H9 (cell line): ENCODE results near the gene CCBE1. TPM values are rescaled to one million over a fixed set of nuclear protein-coding genes. Genes with fewer than 3 reads are reported as not detected.

ENCODE experiments used
- DNase-seq: peaks from one replicate; pipeline ENCODE4 v3.0.0-alpha.2; 2017
- H2AFZ ChIP-seq: one replicate; pipeline ENCODE4 v1.6.1; 2013; ENCODE audit warnings: mild to moderate bottlenecking, low read length, control low read depth, moderate library complexity
- H2AK5ac ChIP-seq: 2 replicates; pipeline ENCODE4 v1.6.1; 2013; ENCODE audit warnings: low read length, control low read depth, mixed read lengths; ENCODE audit not compliant: insufficient read length
- H2BK120ac ChIP-seq: one replicate; pipeline ENCODE4 v1.6.1; 2013; ENCODE audit warnings: low read depth, mild to moderate bottlenecking, low read length, control low read depth, inconsistent platforms; ENCODE audit not compliant: poor library complexity, severe bottlenecking
- H2BK12ac ChIP-seq: 2 replicates; pipeline ENCODE4 v1.6.1; 2013; ENCODE audit warnings: low read length, control low read depth, mixed read lengths, low read depth; ENCODE audit not compliant: insufficient read length
- H2BK15ac ChIP-seq: 2 replicates; pipeline ENCODE4 v1.6.1; 2013; ENCODE audit warnings: low read depth, low read length, control low read depth
- H2BK20ac ChIP-seq: one replicate; pipeline ENCODE4 v1.6.1; 2013; ENCODE audit warnings: low read depth, mild to moderate bottlenecking, low read length, control low read depth, inconsistent platforms; ENCODE audit not compliant: poor library complexity, severe bottlenecking
- H2BK5ac ChIP-seq: 2 replicates; pipeline ENCODE4 v1.6.1; 2013; ENCODE audit warnings: low read length, control low read depth, mixed read lengths; ENCODE audit not compliant: insufficient read length
- H3K14ac ChIP-seq: 2 replicates; pipeline ENCODE4 v1.6.1; 2013; ENCODE audit warnings: low read length, control low read depth; ENCODE audit not compliant: insufficient read depth
- H3K18ac ChIP-seq: 2 replicates; pipeline ENCODE4 v1.6.1; 2013; ENCODE audit warnings: low read depth, mild to moderate bottlenecking, mixed read lengths, low read length, control low read depth; ENCODE audit not compliant: insufficient read length
- H3K23ac ChIP-seq: 2 replicates; pipeline ENCODE4 v1.6.1; 2013; ENCODE audit warnings: low read length, control low read depth, mixed read lengths, low read depth; ENCODE audit not compliant: insufficient read length
- H3K23me2 ChIP-seq: 2 replicates; pipeline ENCODE4 v1.6.1; 2013; ENCODE audit warnings: low read depth, mild to moderate bottlenecking, mixed read lengths, low read length, control low read depth; ENCODE audit not compliant: insufficient read length, poor library complexity, severe bottlenecking
- H3K27ac ChIP-seq: 2 replicates; pipeline ENCODE4 v1.5.1; 2013; ENCODE audit warnings: low read length, control low read depth, mixed read lengths, low read depth; ENCODE audit not compliant: insufficient read length
- H3K27me3 ChIP-seq: 2 replicates; pipeline ENCODE4 v1.6.1; 2013; ENCODE audit warnings: low read length, control low read depth, inconsistent platforms; ENCODE audit not compliant: insufficient read depth
- H3K4ac ChIP-seq: 2 replicates; pipeline ENCODE4 v1.6.1; 2013; ENCODE audit warnings: low read depth, mild to moderate bottlenecking, control low read depth, inconsistent platforms, low read length, moderate library complexity
- H3K4me1 ChIP-seq: 2 replicates; pipeline ENCODE4 v1.6.1; 2013; ENCODE audit warnings: low read length, control low read depth, inconsistent platforms; ENCODE audit not compliant: insufficient read depth
- H3K4me2 ChIP-seq: 2 replicates; pipeline ENCODE4 v1.6.1; 2013; ENCODE audit warnings: low read length, control low read depth, mixed read lengths; ENCODE audit not compliant: insufficient read length, insufficient read depth
- H3K56ac ChIP-seq: 2 replicates; pipeline ENCODE4 v1.6.1; 2013; ENCODE audit warnings: low read depth, mild to moderate bottlenecking, mixed read lengths, low read length, control low read depth; ENCODE audit not compliant: insufficient read length
- H3K79me1 ChIP-seq: 2 replicates; pipeline ENCODE4 v1.6.1; 2013; ENCODE audit warnings: low read depth, mild to moderate bottlenecking, moderate library complexity, low read length, control low read depth, inconsistent platforms; ENCODE audit not compliant: insufficient read depth, poor library complexity, severe bottlenecking
- H3K79me2 ChIP-seq: 2 replicates; pipeline ENCODE4 v1.6.1; 2013; ENCODE audit warnings: low read length, control low read depth, inconsistent platforms; ENCODE audit not compliant: insufficient read depth
- H3K9ac ChIP-seq: 2 replicates; pipeline ENCODE4 v1.6.1; 2013; ENCODE audit warnings: low read length, control low read depth, mixed read lengths; ENCODE audit not compliant: insufficient read length; ENCODE audit errors: extremely low read depth
- H3K9me3 ChIP-seq: one replicate; pipeline ENCODE4 v1.6.1; 2013; ENCODE audit warnings: low read depth, low read length, inconsistent platforms; ENCODE audit not compliant: control insufficient read depth
- H3T11ph ChIP-seq: one replicate; pipeline ENCODE4 v1.6.1; 2013; ENCODE audit warnings: mild to moderate bottlenecking, low read length, control low read depth, inconsistent platforms
- H4K20me1 ChIP-seq: one replicate; pipeline ENCODE4 v1.6.1; 2013; ENCODE audit not compliant: control insufficient read depth, insufficient read length, insufficient read depth
- H4K5ac ChIP-seq: 2 replicates; pipeline ENCODE4 v1.6.1; 2013; ENCODE audit warnings: low read depth, mild to moderate bottlenecking, mixed read lengths, low read length, control low read depth; ENCODE audit not compliant: insufficient read length
- H4K8ac ChIP-seq: replicated peaks from 2 replicates; pipeline ENCODE4 v1.6.1; 2013; ENCODE audit warnings: low read length, control low read depth, mixed read lengths, low read depth; ENCODE audit not compliant: insufficient read length
- H4K91ac ChIP-seq: 2 replicates; pipeline ENCODE4 v1.6.1; 2013; ENCODE audit warnings: low read depth, mild to moderate bottlenecking, moderate library complexity, mixed read lengths, low read length, control low read depth; ENCODE audit not compliant: insufficient read length
- H3K27ac Mint-ChIP-seq, 3 experiments: 2 replicates in 2 of 3; 3 replicates in 1 of 3; pipeline ENCODE4 v1.8.0; 2020 to 2021; ENCODE audit warnings: mixed read lengths in 3 of 3, mild to moderate bottlenecking in 1 of 3, moderate library complexity in 1 of 3
- H3K27me3 Mint-ChIP-seq: 2 replicates; pipeline ENCODE4 v1.8.0; 2021; ENCODE audit warnings: low read depth, mild to moderate bottlenecking, moderate library complexity, mixed read lengths
- H3K36me3 Mint-ChIP-seq, 3 experiments: 2 replicates in 2 of 3; 3 replicates in 1 of 3; pipeline ENCODE4 v1.8.0; 2020 to 2021; ENCODE audit warnings: low read depth in 3 of 3, mixed read lengths in 3 of 3; ENCODE audit not compliant: insufficient read depth in 1 of 3
- H3K4me1 Mint-ChIP-seq, 2 experiments: 2 replicates each; pipeline ENCODE4 v1.8.0; 2020; ENCODE audit warnings: mixed read lengths in 2 of 2
- H3K4me3 Mint-ChIP-seq, 2 experiments: 2 replicates in 1 of 2; 3 replicates in 1 of 2; pipeline ENCODE4 v1.8.0; 2020 to 2021; ENCODE audit warnings: mild to moderate bottlenecking in 2 of 2, mixed read lengths in 2 of 2, moderate library complexity in 1 of 2
- H3K9me3 Mint-ChIP-seq, 2 experiments: 2 replicates in 1 of 2; 3 replicates in 1 of 2; pipeline ENCODE4 v1.8.0; 2020; ENCODE audit warnings: mild to moderate bottlenecking in 2 of 2, mixed read lengths in 2 of 2, moderate library complexity in 1 of 2
- CTCF ChIP-seq: fragments of 200-600 bp; sonication (generic); conservative IDR thresholded peaks from 3 replicates; pipeline ENCODE4 v1.8.0; 2021; ENCODE audit warnings: antibody characterized with exemption, mild to moderate bottlenecking
- WGBS: extraction: QIAGEN DNeasy Blood & Tissue Kit; methylation state at CpG from one replicate; pipeline ENCODE4 v1.1.7; 2013; ENCODE audit warnings: missing lambda C conversion rate, low lambda C conversion rate, mixed read lengths; ENCODE audit not compliant: insufficient read length; ENCODE audit errors: extremely low coverage; 5-methylcytosine and 5-hydroxymethylcytosine counted together
- total RNA-seq: library from RNA; stranded (reverse); gene quantifications from 2 replicates; pipeline ENCODE4 v1.2.1, GENCODE V29; 2021

The CCBE1 gene
- total RNA-seq, 1 experiment from 2014 or later = 0.39 TPM

GRCh38 chr18:59685501-59685900, 11.7 kb downstream of the CCBE1 start:
- Histone ChIP-seq H3K4me1 (peaks cover 18% of the 10 kb centered on the region), H3K23ac (no peak overlapping the region), H2BK120ac (no peak overlapping the region), H3K9ac (no peak overlapping the region), H3K27ac (no peak overlapping the region), H2AK5ac (no peak overlapping the region), H4K8ac (no peak overlapping the region), H3K4me2 (no peak overlapping the region), H3K23me2 (no peaks in the 10 kb centered on the region), H3K79me1 (no peaks in the 10 kb centered on the region), H3K79me2 (no peaks in the 10 kb centered on the region), H2BK15ac (no peak overlapping the region), H3K18ac (no peak overlapping the region), H4K20me1 (no peaks in the 10 kb centered on the region), H3K56ac (no peak overlapping the region), H3K4ac (no peak overlapping the region), H2AFZ (no peak overlapping the region), H3T11ph (no peak overlapping the region), H3K27me3 (no peaks in the 10 kb centered on the region), H3K14ac (no peak overlapping the region), H2BK5ac (no peak overlapping the region), H3K9me3 (no peaks in the 10 kb centered on the region), H2BK20ac (no peak overlapping the region), H4K5ac (no peak overlapping the region), H2BK12ac (no peak overlapping the region), H4K91ac (no peak overlapping the region)
- Mint-ChIP-seq H3K9me3 (no peaks in the 10 kb centered on the region; a peak in 1 of 5 replicates), H3K27me3 (peaks cover 42% of the 10 kb centered on the region), H3K27ac (no peak overlapping the region; a peak in 1 of 7 replicates), H3K36me3 (no peaks in the 10 kb centered on the region; a peak in 1 of 7 replicates), H3K4me3 (no peak overlapping the region), H3K4me1 (peaks cover 64 to 66% of the 10 kb centered on the region in 2 experiments)
- TF ChIP-seq CTCF = no peak
- WGBS = no CpG with 5 or more reads among the region's 4 CpGs
- no peak for DNase-seq
